HG03457 (cell line): ENCODE results near the gene C16orf87.
"Not testable (repeated sequence)": the region's sequence is repeated elsewhere in the genome, so short reads cannot be mapped to it uniquely, and the experiment has no call there.

Experiments used
- ATAC-seq: cut with Tn5 transposase; IDR thresholded peaks from one replicate; pipeline ENCODE4 v1.9.1; 2021; ENCODE audit warnings: moderate number of reproducible peaks; ENCODE audit not compliant: unreplicated experiment

C16orf87 gene, protein sequence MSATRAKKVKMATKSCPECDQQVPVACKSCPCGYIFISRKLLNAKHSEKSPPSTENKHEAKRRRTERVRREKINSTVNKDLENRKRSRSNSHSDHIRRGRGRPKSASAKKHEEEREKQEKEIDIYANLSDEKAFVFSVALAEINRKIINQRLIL

DNA sequence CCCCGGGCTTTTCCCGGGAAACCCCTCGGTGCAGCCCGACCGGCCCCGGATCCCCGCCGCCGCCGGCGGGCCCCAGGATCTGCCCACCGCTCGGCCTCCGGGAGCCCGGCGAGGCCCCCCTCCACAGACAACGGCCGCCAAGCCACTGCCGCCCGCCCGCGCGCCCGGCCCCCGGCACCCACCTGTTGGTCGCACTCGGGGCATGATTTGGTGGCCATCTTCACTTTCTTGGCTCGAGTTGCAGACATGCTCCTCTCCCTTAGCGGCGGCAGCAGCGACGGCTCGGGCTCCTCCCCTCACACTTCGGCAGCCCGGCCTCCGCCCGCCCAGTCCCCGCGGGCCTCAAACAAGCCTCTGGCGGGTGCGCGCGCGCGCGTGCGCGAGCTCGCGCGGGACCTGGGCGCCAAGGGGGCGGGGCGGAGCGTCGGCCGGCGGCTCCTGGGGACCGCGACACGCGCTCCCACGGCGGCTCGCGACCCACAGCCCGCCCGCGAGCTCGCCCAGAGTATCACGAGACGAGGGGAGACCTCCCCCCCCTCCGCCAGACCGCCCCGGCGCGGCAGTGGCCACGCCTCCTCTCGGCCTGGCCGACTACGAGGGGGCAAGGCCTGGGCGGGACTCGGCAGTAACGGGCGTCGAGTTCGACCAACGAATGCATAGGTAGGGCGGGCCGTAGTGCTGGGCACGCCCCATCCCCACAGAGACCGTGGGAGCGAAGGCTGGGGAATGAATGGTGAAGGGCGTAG is at the start of gene C16orf87:
Gene C16orf87, minus strand, starts transcription at position 279 of the 746 bp plus-strand sequence. Its CDS starts 31 bp downstream, at position 248.
- ATAC-seq: peak; percentile 92

GRCh38 chr16:46875243-46875642 is 44.3 kb upstream of the C16orf87 start:
- ATAC-seq: no peak

- ATAC-seq: no peak
Measured at GRCh38 chr16:46873201-46873600, 42.2 kb upstream of the C16orf87 start.

GRCh38 chr16:46871597-46871996 is 40.6 kb upstream of the C16orf87 start:
- no peak for ATAC-seq

DNA sequence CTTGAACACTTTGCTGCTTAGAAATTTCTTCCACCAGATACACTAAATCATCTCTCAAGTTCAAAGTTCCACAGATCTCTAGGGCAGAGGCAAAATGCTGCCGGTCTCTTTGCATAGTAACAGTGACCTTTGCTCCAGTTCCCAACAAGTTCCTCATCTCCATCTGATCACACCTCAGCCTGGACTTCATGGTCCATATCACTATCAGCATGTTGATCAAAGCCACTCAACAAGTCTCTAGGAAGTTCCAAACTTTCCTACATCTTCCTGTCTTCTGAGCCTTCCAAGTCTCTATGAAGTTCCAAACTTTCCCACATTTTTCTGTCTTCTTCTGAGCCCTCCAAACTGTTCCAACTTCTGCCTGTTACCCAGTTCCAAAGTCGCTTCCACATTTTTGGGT is 37.9 kb upstream of the C16orf87 start:
- not testable (repeated sequence) for ATAC-seq

DNA sequence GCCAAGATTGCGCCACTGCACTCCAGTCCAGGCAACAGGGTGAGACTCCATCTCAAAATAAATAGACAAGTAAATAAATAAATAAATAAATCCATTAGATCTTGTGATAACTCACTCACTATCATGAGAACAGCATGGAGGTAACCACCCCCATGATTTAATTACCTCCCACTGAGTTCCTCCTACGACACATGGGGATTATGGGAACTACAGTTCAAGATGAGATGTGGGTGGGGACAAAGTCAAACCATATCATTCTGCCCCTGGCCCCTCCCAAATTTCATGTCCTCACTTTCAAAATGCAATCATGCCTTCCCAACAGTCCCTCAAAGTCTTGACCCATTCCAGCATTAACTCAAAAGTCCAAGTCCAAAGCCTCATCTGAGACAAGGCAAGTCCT is 36.5 kb upstream of the C16orf87 start:
- not testable (repeated sequence) for ATAC-seq

DNA sequence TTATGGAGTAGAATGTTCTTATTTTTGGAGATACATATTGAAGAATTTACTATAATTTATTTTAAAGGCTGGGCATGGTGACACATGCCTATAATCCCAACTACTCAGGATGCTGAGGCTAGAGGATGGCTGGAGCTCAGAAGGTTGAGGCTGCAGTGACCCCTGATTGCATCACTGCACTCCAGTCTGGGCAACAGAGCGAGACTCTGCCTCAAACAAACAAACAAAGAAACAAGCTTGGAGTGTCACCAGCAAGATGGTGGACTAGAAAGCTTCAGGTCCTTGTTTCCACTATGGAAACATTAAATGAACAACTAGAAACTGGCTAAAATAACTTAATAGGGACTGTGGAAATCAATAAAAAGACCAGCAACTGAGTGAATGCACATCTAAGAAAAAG is 35.3 kb upstream of the C16orf87 start:
- no peak for ATAC-seq

DNA sequence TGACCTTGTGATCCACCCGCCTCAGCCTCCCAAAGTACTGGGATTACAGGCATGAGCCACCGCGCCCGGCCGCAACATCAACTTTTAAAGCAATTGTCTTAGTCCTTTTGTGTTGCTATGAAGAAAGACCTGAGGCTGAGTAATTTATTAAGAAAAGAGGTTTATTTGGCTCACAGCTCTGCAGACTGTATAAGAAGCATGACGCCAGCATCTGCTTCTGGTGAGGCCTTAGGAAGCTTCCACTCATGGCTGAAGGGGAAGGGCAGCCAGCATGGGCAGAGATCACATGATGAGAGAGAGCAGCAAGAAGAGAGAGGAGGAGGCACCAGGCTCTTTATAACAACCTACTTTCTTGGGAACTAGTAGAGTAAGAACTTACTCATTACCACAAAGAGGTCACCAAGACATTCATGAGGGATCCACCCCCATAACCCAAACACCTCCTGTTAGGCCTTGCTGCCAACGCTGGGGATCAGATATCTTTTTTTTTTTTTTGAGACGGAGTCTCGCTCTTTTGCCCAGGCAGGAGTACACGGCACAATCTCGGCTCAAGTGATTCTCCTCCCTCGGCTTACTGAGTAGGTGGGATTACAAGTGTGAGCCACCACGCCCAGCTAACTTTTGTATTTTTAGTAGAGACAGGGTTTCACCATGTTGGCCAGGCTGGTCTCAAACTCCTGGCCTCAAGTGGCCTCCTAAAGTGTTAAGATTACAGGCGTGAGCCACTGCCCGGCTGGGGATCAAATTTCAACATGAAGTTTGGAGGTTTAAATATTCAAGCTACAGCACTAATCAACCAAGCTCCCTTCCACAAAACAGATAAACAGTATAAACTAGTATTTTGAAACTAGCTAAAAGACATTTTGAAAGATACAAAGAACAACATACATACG is 31.8 kb upstream of the C16orf87 start:
- ATAC-seq: no peak

DNA sequence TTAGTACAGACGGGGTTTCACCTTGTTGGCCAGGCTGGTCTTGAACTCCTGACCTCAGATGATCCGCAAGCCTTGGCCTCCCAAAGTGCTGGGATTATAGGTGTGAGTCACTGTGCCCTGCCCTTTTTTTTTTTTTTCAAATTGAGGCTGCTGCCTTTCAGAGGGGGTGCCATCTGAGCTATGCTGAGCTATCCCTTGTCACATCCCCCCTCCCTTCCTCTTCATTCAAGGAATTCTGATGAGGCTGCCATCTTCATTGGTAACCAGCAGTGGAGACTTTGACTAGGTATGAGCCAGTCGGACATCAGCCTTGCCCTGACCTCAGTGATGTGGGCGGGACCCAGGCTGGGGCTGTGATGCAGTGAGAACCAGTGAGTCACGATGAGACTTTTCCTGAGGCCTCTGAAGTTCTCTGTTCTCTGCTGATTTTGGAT is 28.8 kb upstream of the C16orf87 start:
- no peak for ATAC-seq

DNA sequence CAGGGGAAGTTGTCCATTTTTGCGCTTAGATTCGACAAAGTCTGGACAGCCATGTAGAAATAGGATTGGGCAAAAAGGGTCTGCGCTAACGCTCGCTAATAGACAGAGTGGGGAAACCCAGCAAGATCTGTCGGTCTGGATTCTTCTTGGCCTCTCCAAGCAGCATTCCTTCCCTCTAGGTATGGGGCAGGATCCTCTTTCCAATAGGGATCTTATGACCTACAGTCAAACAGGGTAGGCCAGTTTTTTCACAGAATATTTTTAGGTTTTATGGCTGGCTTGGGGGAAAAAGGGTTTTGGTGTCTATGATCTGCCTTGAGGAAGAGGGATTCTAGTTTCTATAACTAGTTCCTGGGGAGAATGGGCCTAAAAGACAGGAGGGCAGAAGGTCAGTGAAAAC is 27.2 kb upstream of the C16orf87 start:
- ATAC-seq: no peak

DNA sequence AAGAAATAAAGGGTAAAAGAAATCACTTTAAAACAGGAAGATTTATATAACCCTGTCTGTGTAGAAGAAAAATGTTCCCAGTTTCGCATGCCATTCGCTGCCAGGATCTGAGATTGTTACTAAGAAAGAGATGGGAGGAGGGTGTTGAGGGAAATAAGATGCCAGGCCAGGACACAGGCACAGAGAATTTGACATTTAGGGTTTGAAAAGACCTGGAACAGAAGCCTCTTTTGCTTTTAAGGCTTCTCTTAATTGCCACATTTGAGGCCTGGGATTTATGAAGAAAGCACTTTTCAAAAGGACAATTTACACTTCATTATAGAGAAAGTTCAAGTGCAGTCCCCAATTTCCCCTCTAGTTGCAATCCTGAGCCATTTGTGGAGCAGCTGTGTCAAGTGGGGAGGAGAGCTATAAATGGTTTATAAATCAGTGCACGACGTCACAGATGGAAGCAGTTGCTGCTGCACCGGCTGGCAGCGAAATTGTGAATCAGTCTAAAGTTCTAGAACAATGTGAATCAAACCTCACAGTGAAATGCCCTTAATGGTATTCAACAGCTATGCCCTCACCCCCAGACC is 26.5 kb upstream of the C16orf87 start:
- no peak for ATAC-seq

- no peak for ATAC-seq
Measured at GRCh38 chr16:46855389-46855788, 24.4 kb upstream of the C16orf87 start.

- no peak for ATAC-seq
Measured at GRCh38 chr16:46854846-46855245, 23.9 kb upstream of the C16orf87 start.

DNA sequence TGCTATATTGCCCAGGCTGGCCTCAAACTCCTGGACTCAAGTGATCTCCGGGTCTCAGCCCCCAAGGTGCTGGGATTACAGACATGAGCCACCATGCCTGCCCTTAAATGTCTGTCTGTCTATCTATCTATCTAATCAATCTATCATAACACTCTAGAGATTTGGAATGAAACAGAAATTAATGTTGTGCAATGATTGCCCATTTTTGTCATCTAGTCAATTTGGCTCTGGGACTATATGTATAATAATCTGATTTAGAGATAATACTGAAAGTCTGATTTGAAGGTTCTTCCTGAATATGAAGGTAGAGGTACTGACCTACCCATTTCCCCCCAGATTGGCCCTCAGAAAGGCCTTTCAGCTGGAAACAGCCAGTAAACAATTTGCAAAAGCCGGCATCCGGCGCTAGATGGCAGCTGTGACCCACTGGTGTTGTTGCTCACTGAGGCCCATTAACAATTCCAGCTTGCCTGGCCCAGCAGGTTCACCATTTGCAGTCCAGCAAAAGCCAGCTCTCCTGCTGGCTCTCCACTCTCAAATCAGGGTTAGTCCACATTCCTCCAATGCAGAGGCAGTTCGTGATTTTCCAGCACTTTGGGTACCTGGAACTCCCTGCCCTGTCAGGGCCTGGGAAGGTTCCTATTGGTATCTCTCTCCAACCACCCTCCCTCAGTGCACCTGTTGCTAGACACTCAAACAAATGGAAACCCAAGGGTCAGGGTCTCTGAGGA is 22.9 kb upstream of the C16orf87 start:
- no peak for ATAC-seq

- no peak for ATAC-seq
Measured at GRCh38 chr16:46852130-46852529, 21.1 kb upstream of the C16orf87 start.

DNA sequence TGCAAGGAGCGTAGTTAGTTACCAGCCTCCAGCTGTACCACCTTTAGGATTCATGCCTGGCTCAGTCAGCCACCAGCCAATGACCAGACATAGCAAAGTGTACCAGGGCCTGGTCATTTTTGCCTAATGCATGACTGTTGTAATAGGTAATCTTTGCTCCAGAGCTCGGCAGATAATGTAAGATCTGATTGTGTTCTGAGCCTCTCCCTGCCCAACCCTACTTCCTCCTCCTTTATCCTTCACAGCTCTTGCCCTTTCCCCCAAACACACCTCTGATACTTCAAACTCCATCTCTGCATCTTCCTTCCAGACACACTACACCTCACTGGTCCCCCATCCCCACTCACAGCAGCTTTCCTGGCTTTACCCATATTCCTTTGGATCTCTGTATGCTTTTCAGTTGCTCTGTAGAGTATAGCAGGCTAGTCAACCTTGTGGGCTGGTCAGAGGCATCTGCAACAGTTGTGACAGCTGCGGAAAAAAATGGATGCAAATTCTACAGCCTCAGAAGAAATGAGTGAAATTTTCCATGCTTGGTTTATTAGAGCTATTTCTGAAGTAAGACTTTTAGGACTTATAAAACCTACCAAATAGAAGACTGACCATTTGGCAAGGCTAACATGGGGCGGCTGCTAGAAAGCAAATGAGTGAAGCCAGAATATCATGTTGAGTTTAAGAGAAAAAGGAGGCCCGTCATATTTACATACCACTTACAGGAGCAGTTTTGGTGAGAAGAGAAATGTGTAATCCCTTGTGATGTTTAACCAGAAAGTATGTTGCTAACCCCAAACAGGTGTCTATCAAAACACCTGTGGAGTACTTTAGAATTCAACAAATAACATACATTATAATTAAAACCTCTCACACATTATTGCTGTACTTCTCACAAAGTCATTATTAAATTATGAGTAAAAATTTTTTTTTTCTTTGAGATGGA is 19.9 kb upstream of the C16orf87 start:
- ATAC-seq: no peak

- ATAC-seq: no peak
Measured at GRCh38 chr16:46848768-46849764, 18.1 kb upstream of the C16orf87 start.

DNA sequence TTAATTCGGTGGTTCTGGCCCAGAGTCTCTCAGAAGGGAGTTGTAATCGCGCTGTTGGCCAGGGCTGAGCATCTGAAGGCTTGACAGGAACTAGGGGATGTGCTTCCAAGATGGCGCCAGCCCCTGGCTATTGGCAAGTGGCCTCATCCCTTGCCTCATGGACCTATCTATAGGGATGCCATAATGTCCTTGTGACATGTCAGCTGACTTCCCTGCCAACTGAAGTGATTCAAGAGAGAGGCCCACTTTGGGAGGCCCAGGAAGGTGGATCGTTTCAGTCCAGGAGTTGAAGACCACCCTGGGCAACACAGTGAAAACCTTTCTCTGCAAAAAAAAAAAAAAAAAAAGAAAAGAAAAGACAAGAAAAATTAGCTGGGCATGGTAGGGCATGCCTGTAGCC is 15.0 kb upstream of the C16orf87 start:
- ATAC-seq: no peak
